Measurements from ENCODE around the gene GMPPA. TPM values are rescaled to one million over a fixed set of nuclear protein-coding genes. Genes with fewer than 3 reads are reported as not detected.

GMPPA gene
- total RNA-seq, 4 donors from 2014 or later, result 16.2 to 32.6 (median 19.9) TPM

- peaks cover 0 to 6% (median 0%) of the 10 kb centered on the region in 4 donors for H3K27me3 ChIP-seq
- 57% methylated on average over 9 of the region's 10 CpGs for WGBS
- DNase-seq (ENCODE audit: extremely low spot score), result peak; percentile 96
- peak overlapping the region; percentile 94 to 99 (median 96) for H3K27ac ChIP-seq (replicated peaks in 1 of 4)
- H3K4me3 ChIP-seq, result peak overlapping the region in 3 of 4 donors; percentile 15 to 27 (median 26)
- H3K36me3 ChIP-seq, result peaks cover 0 to 11% (median 9%) of the 10 kb centered on the region in 4 donors
- TF ChIP-seq POLR2A (IDR thresholded peaks at IDR 0.05; ENCODE audit: low read depth) (no peak), CTCF (IDR thresholded peaks at IDR 0.05) (peak in 1 of 3 experiments; percentile 16), POLR2AphosphoS5 (IDR thresholded peaks at IDR 0.05) (peak; percentile 80), EP300 (IDR thresholded peaks at IDR 0.05) (peak; percentile 44)
- intact Hi-C loops (cut with DNase I), result no loop called here
- H3K4me1 ChIP-seq, result peaks cover 22 to 100% (median 92%) of the 10 kb centered on the region in 4 donors
- no peaks in the 10 kb centered on the region for H3K9me3 ChIP-seq
Measured at GRCh38 chr2:219453671-219454590, 44.8 kb upstream of the GMPPA start.

- WGBS, result 80% methylated on average over 6 of the region's 6 CpGs
- Histone ChIP-seq H3K4me3 (no peak overlapping the region), H3K36me3 (peaks cover 0 to 9% (median 2%) of the 10 kb centered on the region in 4 donors), H3K9me3 (no peaks in the 10 kb centered on the region), H3K27me3 (peaks cover 0 to 2% (median 0%) of the 10 kb centered on the region in 4 donors), H3K4me1 (peaks cover 38 to 100% (median 92%) of the 10 kb centered on the region in 4 donors), H3K27ac (replicated peaks in 1 of 4) (peak overlapping the region; percentile 94 to 99 (median 96))
- intact Hi-C loops (cut with DNase I), result no loop called here
- no peak for DNase-seq (ENCODE audit: extremely low spot score)
- TF ChIP-seq CTCF (IDR thresholded peaks at IDR 0.05), result no peak
- TF ChIP-seq POLR2A (IDR thresholded peaks at IDR 0.05; ENCODE audit: low read depth), result no peak
Measured at GRCh38 chr2:219455581-219455980, 43.1 kb upstream of the GMPPA start.

GRCh38 chr2:219457784-219458369, 40.8 kb upstream of the GMPPA start:
- Histone ChIP-seq H3K27ac (replicated peaks in 1 of 4) (peak overlapping the region; percentile 94 to 99 (median 96)), H3K27me3 (peaks cover 0 to 6% (median 0%) of the 10 kb centered on the region in 4 donors), H3K36me3 (peaks cover 6 to 18% (median 11%) of the 10 kb centered on the region in 4 donors), H3K4me3 (no peak overlapping the region), H3K9me3 (no peaks in the 10 kb centered on the region), H3K4me1 (peaks cover 31 to 100% (median 92%) of the 10 kb centered on the region in 4 donors)
- intact Hi-C loops (cut with DNase I), result no loop called here
- DNase-seq (ENCODE audit: extremely low spot score), result no peak
- WGBS, result 77% methylated on average over 5 of the region's 5 CpGs
- TF ChIP-seq EP300 (IDR thresholded peaks at IDR 0.05), result no peak
- peak in 1 of 3 experiments; percentile 5 for TF ChIP-seq CTCF (IDR thresholded peaks at IDR 0.05)
- peak in 1 of 2 donors; percentile 31 for TF ChIP-seq POLR2AphosphoS5 (IDR thresholded peaks at IDR 0.05)
- no peak for TF ChIP-seq POLR2A (IDR thresholded peaks at IDR 0.05; ENCODE audit: low read depth)

GRCh38 chr2:219458996-219459395, 39.7 kb upstream of the GMPPA start:
- Histone ChIP-seq H3K27me3 (peaks cover 0 to 6% (median 0%) of the 10 kb centered on the region in 4 donors), H3K4me1 (peaks cover 24 to 100% (median 92%) of the 10 kb centered on the region in 4 donors), H3K9me3 (no peaks in the 10 kb centered on the region), H3K36me3 (peaks cover 6 to 19% (median 13%) of the 10 kb centered on the region in 4 donors), H3K4me3 (no peak overlapping the region), H3K27ac (replicated peaks in 1 of 4) (peak overlapping the region; percentile 94 to 99 (median 96))
- 66% methylated on average over 8 of the region's 8 CpGs for WGBS
- TF ChIP-seq EP300 (IDR thresholded peaks at IDR 0.05) (no peak), CTCF (IDR thresholded peaks at IDR 0.05) (no peak), POLR2AphosphoS5 (IDR thresholded peaks at IDR 0.05) (no peak), POLR2A (IDR thresholded peaks at IDR 0.05; ENCODE audit: low read depth) (no peak)
- intact Hi-C loops (cut with DNase I), result no loop called here
- no peak for DNase-seq (ENCODE audit: extremely low spot score)

All from esophagus muscularis mucosa (tissue), 4 donors.